BJ (cell line): ENCODE data around the gene RBP2. TPM values are rescaled to one million over a fixed set of nuclear protein-coding genes. Genes with fewer than 3 reads are reported as not detected.

Source experiments
- CTCF ChIA-PET: fragments of 350-600 bp; formaldehyde crosslinking; extraction: SDS; loops from one replicate; lab custom pipeline; 2021; ENCODE audit warnings: antibody characterized with exemption, inconsistent platforms; lab: Yijun Ruan, JAX
- POLR2A ChIA-PET: fragments of 300-600 bp; sonication (Branson Sonifier 250); formaldehyde crosslinking; extraction: SDS; loops from one replicate; lab custom pipeline; 2021; ENCODE audit warnings: antibody characterized with exemption; lab: Charles Lee
- DNase-seq: peaks from one replicate; pipeline ENCODE4 v3.0.0-alpha.2; 2011; ENCODE audit warnings: low read depth
- H3K27me3 ChIP-seq: 2 replicates; pipeline ENCODE4 v1.6.0; 2011; ENCODE audit warnings: low read length; ENCODE audit not compliant: control insufficient read depth, insufficient read depth
- H3K36me3 ChIP-seq: 2 replicates; pipeline ENCODE4 v1.5.1; 2011; ENCODE audit warnings: low read length; ENCODE audit not compliant: control insufficient read depth, insufficient read depth
- H3K4me3 ChIP-seq: 2 replicates; pipeline ENCODE4 v1.5.1; 2011; ENCODE audit warnings: low read depth, mild to moderate bottlenecking, control low read depth, low read length
- CTCF ChIP-seq: IDR thresholded peaks from 2 replicates; pipeline ENCODE4 v1.5.1; 2011; ENCODE audit warnings: low read depth, mild to moderate bottlenecking, control low read depth, inconsistent platforms, low read length, moderate library complexity; ENCODE audit not compliant: insufficient read depth
- polyA plus RNA-seq: library from polyadenylated mRNA; depleted of rRNA; stranded (reverse); fragments of >200 nt; gene quantifications from 2 replicates; pipeline ENCODE4 v1.2.3, GENCODE V29; 2011

Gene RBP2
- polyA plus RNA-seq, 1 experiment, result not detected

- no peak for TF ChIP-seq CTCF
- Histone ChIP-seq H3K36me3 (no peaks in the 10 kb centered on the region), H3K27me3 (no peaks in the 10 kb centered on the region), H3K4me3 (no peak overlapping the region)
- ChIA-PET CTCF (interaction anchor here (1.4 kb wide), 1 partner anchor 115 kb away, joined by 4 read pairs; no protein-coding TSS in a partner anchor), POLR2A (no interaction called here)
- no peak for DNase-seq
These were observed 28.2 kb downstream of the RBP2 start for GRCh38 chr3:139448104-139448503.

GRCh38 chr3:139447486-139447885, 28.8 kb downstream of the RBP2 start:
- no peak for TF ChIP-seq CTCF
- ChIA-PET POLR2A (no interaction called here), CTCF (interaction anchor here (1.0 to 1.4 kb wide), 2 partner anchors 20 to 115 kb away, joined by 4 read pairs; no protein-coding TSS in a partner anchor)
- Histone ChIP-seq H3K4me3 (no peak overlapping the region), H3K36me3 (no peaks in the 10 kb centered on the region), H3K27me3 (no peaks in the 10 kb centered on the region)
- DNase-seq, result no peak

GRCh38 chr3:139444446-139444845, 31.9 kb downstream of the RBP2 start:
- no peaks in the 10 kb centered on the region for H3K27me3 ChIP-seq
- TF ChIP-seq CTCF, result no peak
- DNase-seq, result no peak
- POLR2A ChIA-PET, result no interaction called here
- no peaks in the 10 kb centered on the region for H3K36me3 ChIP-seq
- CTCF ChIA-PET, result no interaction called here
- H3K4me3 ChIP-seq, result no peak overlapping the region

GRCh38 chr3:139443186-139443585, 33.1 kb downstream of the RBP2 start:
- no peak for TF ChIP-seq CTCF
- Histone ChIP-seq H3K27me3 (no peaks in the 10 kb centered on the region), H3K36me3 (no peaks in the 10 kb centered on the region), H3K4me3 (no peak overlapping the region)
- ChIA-PET CTCF (no interaction called here), POLR2A (no interaction called here)
- no peak for DNase-seq

GRCh38 chr3:139441656-139442055, 34.7 kb downstream of the RBP2 start:
- no peak for TF ChIP-seq CTCF
- Histone ChIP-seq H3K4me3 (no peak overlapping the region), H3K27me3 (no peaks in the 10 kb centered on the region; the same call in 1 of the 2 replicates), H3K36me3 (no peaks in the 10 kb centered on the region)
- CTCF ChIA-PET, result interaction anchor here (0.8 to 1.2 kb wide), 3 partner anchors 11 to 120 kb away, joined by 3 to 5 read pairs (median 3); no protein-coding TSS in a partner anchor
- no peak for DNase-seq
- POLR2A ChIA-PET, result no interaction called here
